ENCODE results near the gene SEMA6D.

SEMA6D gene

DNA sequence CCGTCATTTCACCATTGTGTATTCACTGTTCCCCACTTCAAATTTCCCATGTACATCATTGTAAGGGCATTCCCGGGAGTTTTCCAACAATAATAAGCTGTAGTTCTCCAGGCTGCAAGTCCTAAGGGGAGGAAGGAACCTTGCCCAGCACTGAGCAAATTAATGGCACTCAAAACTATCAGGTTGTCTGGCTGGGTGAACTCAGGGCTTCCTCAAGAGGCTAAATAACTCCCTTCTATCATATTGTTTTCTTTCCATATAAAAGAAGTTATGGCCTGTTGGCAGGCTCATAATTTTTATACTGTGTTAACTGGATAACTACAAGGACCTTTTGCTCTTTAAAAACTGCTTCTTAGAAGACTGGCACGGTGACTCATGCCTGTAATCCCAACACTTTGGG, 71.4 kb downstream of the SEMA6D start:
- Histone ChIP-seq H3K36me3 (replicated peaks; ENCODE audit: insufficient read depth, low read length) (no peaks in the 10 kb centered on the region), H3K9ac (ENCODE audit: low read length) (no peak overlapping the region), H3K9me2 (replicated peaks; ENCODE audit: insufficient read depth, low read length) (no peaks in the 10 kb centered on the region), H2AFZ (ENCODE audit: low read length) (no peak overlapping the region), H3K4me3 (ENCODE audit: low read length) (no peak overlapping the region), H3K79me2 (ENCODE audit: low read length) (no peaks in the 10 kb centered on the region), H3K4me1 (ENCODE audit: low read length) (no peaks in the 10 kb centered on the region), H3K4me2 (ENCODE audit: low read depth, low read length) (no peak overlapping the region), H3K27me3 (replicated peaks; ENCODE audit: insufficient read depth, low read length) (no peaks in the 10 kb centered on the region), H3K27ac (ENCODE audit: low read length) (no peak overlapping the region), H3F3A (ENCODE audit: insufficient read depth, low read length) (no peaks in the 10 kb centered on the region), H4K20me1 (ENCODE audit: insufficient read depth, low read length) (no peaks in the 10 kb centered on the region), H3K9me3 (replicated peaks; ENCODE audit: insufficient read depth, low read length) (no peaks in the 10 kb centered on the region)
- TF ChIP-seq EZH2phosphoT487 (IDR thresholded peaks at IDR 0.05; ENCODE audit: low read length) (no peak), EZH2 (optimal IDR thresholded peaks at IDR 0.05; ENCODE audit: low read depth, low read length) (no peak)
- TF ChIP-seq, protein P1, sequence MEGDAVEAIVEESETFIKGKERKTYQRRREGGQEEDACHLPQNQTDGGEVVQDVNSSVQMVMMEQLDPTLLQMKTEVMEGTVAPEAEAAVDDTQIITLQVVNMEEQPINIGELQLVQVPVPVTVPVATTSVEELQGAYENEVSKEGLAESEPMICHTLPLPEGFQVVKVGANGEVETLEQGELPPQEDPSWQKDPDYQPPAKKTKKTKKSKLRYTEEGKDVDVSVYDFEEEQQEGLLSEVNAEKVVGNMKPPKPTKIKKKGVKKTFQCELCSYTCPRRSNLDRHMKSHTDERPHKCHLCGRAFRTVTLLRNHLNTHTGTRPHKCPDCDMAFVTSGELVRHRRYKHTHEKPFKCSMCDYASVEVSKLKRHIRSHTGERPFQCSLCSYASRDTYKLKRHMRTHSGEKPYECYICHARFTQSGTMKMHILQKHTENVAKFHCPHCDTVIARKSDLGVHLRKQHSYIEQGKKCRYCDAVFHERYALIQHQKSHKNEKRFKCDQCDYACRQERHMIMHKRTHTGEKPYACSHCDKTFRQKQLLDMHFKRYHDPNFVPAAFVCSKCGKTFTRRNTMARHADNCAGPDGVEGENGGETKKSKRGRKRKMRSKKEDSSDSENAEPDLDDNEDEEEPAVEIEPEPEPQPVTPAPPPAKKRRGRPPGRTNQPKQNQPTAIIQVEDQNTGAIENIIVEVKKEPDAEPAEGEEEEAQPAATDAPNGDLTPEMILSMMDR (IDR thresholded peaks at IDR 0.05; ENCODE audit: low read length): no peak
- DNase-seq: no peak

DNA sequence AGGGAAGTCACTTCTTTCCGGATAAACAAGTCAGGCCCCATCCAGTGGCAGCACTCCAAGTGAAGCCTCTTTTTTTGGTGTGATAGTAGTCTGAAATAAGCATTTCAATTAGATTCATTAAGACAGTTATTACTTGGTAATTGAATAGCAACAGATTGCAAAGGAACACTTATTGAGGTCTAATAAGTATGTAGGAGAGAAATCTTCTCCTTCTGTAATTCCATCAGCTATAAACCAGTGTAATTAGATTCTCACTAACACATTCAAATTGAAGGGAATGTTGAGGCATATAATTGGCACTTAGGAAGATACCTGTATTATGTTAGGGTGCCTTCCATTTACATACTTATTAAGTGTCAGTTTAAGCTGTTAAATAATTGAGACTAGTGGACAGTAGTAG, 73.9 kb downstream of the SEMA6D start:
- TF ChIP-seq, protein P1 (IDR thresholded peaks at IDR 0.05; ENCODE audit: low read length): no peak
- TF ChIP-seq EZH2 (optimal IDR thresholded peaks at IDR 0.05; ENCODE audit: low read depth, low read length): no peak
- no peak for TF ChIP-seq EZH2phosphoT487 (IDR thresholded peaks at IDR 0.05; ENCODE audit: low read length)
- no peak overlapping the region for H3K4me2 ChIP-seq (ENCODE audit: low read depth, low read length)
- no peaks in the 10 kb centered on the region for H3K9me2 ChIP-seq (replicated peaks; ENCODE audit: insufficient read depth, low read length)
- H3K79me2 ChIP-seq (ENCODE audit: low read length): no peaks in the 10 kb centered on the region
- DNase-seq: no peak
- no peaks in the 10 kb centered on the region for H3K4me1 ChIP-seq (ENCODE audit: low read length)
- H3K4me3 ChIP-seq (ENCODE audit: low read length): no peak overlapping the region
- no peaks in the 10 kb centered on the region for H3F3A ChIP-seq (ENCODE audit: insufficient read depth, low read length)
- no peaks in the 10 kb centered on the region for H3K36me3 ChIP-seq (replicated peaks; ENCODE audit: insufficient read depth, low read length)
- no peak overlapping the region for H3K27ac ChIP-seq (ENCODE audit: low read length)
- no peak overlapping the region for H2AFZ ChIP-seq (ENCODE audit: low read length)
- H3K27me3 ChIP-seq (replicated peaks; ENCODE audit: insufficient read depth, low read length): no peaks in the 10 kb centered on the region
- H4K20me1 ChIP-seq (ENCODE audit: insufficient read depth, low read length): no peaks in the 10 kb centered on the region
- no peaks in the 10 kb centered on the region for H3K9me3 ChIP-seq (replicated peaks; ENCODE audit: insufficient read depth, low read length)
- no peak overlapping the region for H3K9ac ChIP-seq (ENCODE audit: low read length)

DNA sequence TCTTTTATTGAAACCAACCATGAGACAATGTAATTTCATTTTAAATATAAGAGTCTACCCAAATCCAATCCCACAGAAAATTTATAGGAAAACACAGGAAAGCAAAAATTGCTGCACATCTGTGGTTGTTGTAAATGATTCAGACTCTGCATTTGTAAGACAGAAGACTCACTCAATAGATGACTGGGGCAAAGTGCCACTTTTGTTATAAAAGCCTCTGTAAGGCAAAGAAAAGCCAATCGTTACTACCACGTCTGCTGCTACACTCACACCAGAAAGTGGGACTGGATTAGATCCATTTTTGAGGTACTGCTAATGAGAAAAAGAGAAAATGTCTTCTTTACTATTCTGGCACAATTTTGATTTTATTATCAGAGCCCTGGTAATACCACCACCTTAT, 74.9 kb downstream of the SEMA6D start:
- Histone ChIP-seq H3K4me2 (ENCODE audit: low read depth, low read length) (no peak overlapping the region), H3K9me3 (replicated peaks; ENCODE audit: insufficient read depth, low read length) (no peaks in the 10 kb centered on the region), H3K79me2 (ENCODE audit: low read length) (no peaks in the 10 kb centered on the region)

More for the DNA sequence above, 74.9 kb downstream of the SEMA6D start:
- Histone ChIP-seq H3K27me3 (replicated peaks; ENCODE audit: insufficient read depth, low read length) (no peaks in the 10 kb centered on the region), H3K4me1 (ENCODE audit: low read length) (no peaks in the 10 kb centered on the region), H3K9ac (ENCODE audit: low read length) (no peak overlapping the region), H3K9me2 (replicated peaks; ENCODE audit: insufficient read depth, low read length) (no peaks in the 10 kb centered on the region), H3K4me3 (ENCODE audit: low read length) (no peak overlapping the region), H3K27ac (ENCODE audit: low read length) (no peak overlapping the region), H4K20me1 (ENCODE audit: insufficient read depth, low read length) (no peaks in the 10 kb centered on the region), H3F3A (ENCODE audit: insufficient read depth, low read length) (no peaks in the 10 kb centered on the region), H2AFZ (ENCODE audit: low read length) (no peak overlapping the region), H3K36me3 (replicated peaks; ENCODE audit: insufficient read depth, low read length) (no peaks in the 10 kb centered on the region)
- no peak for DNase-seq
- TF ChIP-seq EZH2 (optimal IDR thresholded peaks at IDR 0.05; ENCODE audit: low read depth, low read length): no peak
- TF ChIP-seq EZH2phosphoT487 (IDR thresholded peaks at IDR 0.05; ENCODE audit: low read length): no peak
- TF ChIP-seq, protein P1 (IDR thresholded peaks at IDR 0.05; ENCODE audit: low read length): no peak

Data from MM.1S (cell line).